Mesendoderm (in vitro differentiated cells): ENCODE measurements around the gene ZZZ3.
A peak's percentile ranks its signal among the peaks of the same experiment; 100 is the strongest.
"Not testable (repeated sequence)": the region's sequence is repeated elsewhere in the genome, so short reads cannot be mapped to it uniquely, and the experiment has no call there.

Experiments used
- DNase-seq: peaks from one replicate; pipeline ENCODE4 v3.0.0; 2013
- H2AK5ac ChIP-seq: 2 replicates; pipeline ENCODE4 v1.6.1; 2013; ENCODE audit warnings: low read length, inconsistent platforms
- H2BK120ac ChIP-seq: 2 replicates; pipeline ENCODE4 v1.6.1; 2013; ENCODE audit warnings: low read depth, mild to moderate bottlenecking, low read length, moderate library complexity, mixed read lengths
- H2BK15ac ChIP-seq: replicated peaks from 2 replicates; pipeline ENCODE4 v1.6.1; 2013; ENCODE audit warnings: low read depth, mild to moderate bottlenecking, moderate library complexity
- H2BK5ac ChIP-seq: 2 replicates; pipeline ENCODE4 v1.6.1; 2013; ENCODE audit warnings: low read length, inconsistent platforms
- H3K18ac ChIP-seq: 2 replicates; pipeline ENCODE4 v1.6.1; 2013; ENCODE audit warnings: mild to moderate bottlenecking, low read length, mixed read lengths
- H3K23ac ChIP-seq: one replicate; pipeline ENCODE4 v1.6.1; 2013; ENCODE audit warnings: low read length
- H3K27ac ChIP-seq: 2 replicates; pipeline ENCODE4 v1.5.1; 2013; ENCODE audit warnings: low read depth, mild to moderate bottlenecking, inconsistent platforms, low read length, moderate library complexity
- H3K27me3 ChIP-seq: 2 replicates; pipeline ENCODE4 v1.6.1; 2013; ENCODE audit warnings: low read length, control low read depth, mild to moderate bottlenecking, inconsistent platforms; ENCODE audit not compliant: insufficient read depth, poor library complexity
- H3K36me3 ChIP-seq: 2 replicates; pipeline ENCODE4 v1.6.1; 2013; ENCODE audit warnings: low read length, inconsistent platforms; ENCODE audit not compliant: control insufficient read depth, insufficient read depth
- H3K4ac ChIP-seq: one replicate; pipeline ENCODE4 v1.6.1; 2013; ENCODE audit warnings: low read depth, mild to moderate bottlenecking, low read length, moderate library complexity
- H3K4me1 ChIP-seq: 2 replicates; pipeline ENCODE4 v1.6.1; 2013; ENCODE audit warnings: low read depth, low read length, inconsistent platforms; ENCODE audit not compliant: control insufficient read depth
- H3K4me2 ChIP-seq: 2 replicates; pipeline ENCODE4 v1.6.1; 2013; ENCODE audit warnings: low read length
- H3K4me3 ChIP-seq: 2 replicates; pipeline ENCODE4 v1.5.1; 2013; ENCODE audit warnings: mild to moderate bottlenecking, low read length
- H3K56ac ChIP-seq: one replicate; pipeline ENCODE4 v1.6.1; 2013; ENCODE audit warnings: low read length
- H3K79me1 ChIP-seq: 2 replicates; pipeline ENCODE4 v1.6.1; 2013; ENCODE audit warnings: low read length, inconsistent platforms
- H3K79me2 ChIP-seq: 2 replicates; pipeline ENCODE4 v1.6.1; 2013; ENCODE audit warnings: mild to moderate bottlenecking, low read length; ENCODE audit not compliant: control insufficient read depth, insufficient read depth
- H3K9ac ChIP-seq: 2 replicates; pipeline ENCODE4 v1.6.1; 2013; ENCODE audit warnings: low read length, inconsistent platforms
- H4K5ac ChIP-seq: one replicate; pipeline ENCODE4 v1.6.1; 2013; ENCODE audit warnings: low read length
- H4K8ac ChIP-seq: one replicate; pipeline ENCODE4 v1.6.1; 2013; ENCODE audit warnings: low read depth, mild to moderate bottlenecking, control low read depth, low read length, moderate library complexity
- WGBS: extraction: QIAGEN DNeasy Blood & Tissue Kit; methylation state at CpG from one replicate; pipeline ENCODE4 v1.1.7; 2013; ENCODE audit warnings: low lambda C conversion rate, missing lambda C conversion rate; ENCODE audit not compliant: insufficient coverage; ENCODE audit errors: extremely low coverage; 5-methylcytosine and 5-hydroxymethylcytosine counted together

ZZZ3 gene

GRCh38 chr1:77686796-77687518 lies 4.5 kb upstream of the ZZZ3 start:
- Histone ChIP-seq H3K27me3 (no peaks in the 10 kb centered on the region), H4K8ac (peak overlapping the region; percentile 96), H3K56ac (peak overlapping the region; percentile 29), H3K4me1 (no peaks in the 10 kb centered on the region), H3K4me3 (no peak overlapping the region), H2BK15ac (no peak overlapping the region), H3K79me2 (peaks cover 4% of the 10 kb centered on the region), H3K27ac (no peak overlapping the region), H3K4ac (peak overlapping the region; percentile 7), H3K36me3 (no peaks in the 10 kb centered on the region), H2AK5ac (no peak overlapping the region), H3K9ac (peak overlapping the region; percentile 12), H3K79me1 (peaks cover 1% of the 10 kb centered on the region), H2BK5ac (no peak overlapping the region), H3K23ac (no peak overlapping the region), H3K4me2 (no peak overlapping the region), H3K18ac (peak overlapping the region; percentile 22), H2BK120ac (no peak overlapping the region), H4K5ac (no peak overlapping the region)
- DNase-seq, result peak; percentile 53
- WGBS, result no CpG with 5 or more reads among the region's 33 CpGs

- DNase-seq, result peak; percentile 96
- peak overlapping the region; percentile 91 for H3K4ac ChIP-seq
- H3K79me1 ChIP-seq, result peaks cover 5% of the 10 kb centered on the region
- no peak overlapping the region for H4K5ac ChIP-seq
- H3K56ac ChIP-seq, result peak overlapping the region; percentile 100
- peak overlapping the region; percentile 100 for H4K8ac ChIP-seq
- H3K9ac ChIP-seq, result peak overlapping the region; percentile 83
- H2BK15ac ChIP-seq, result no peak overlapping the region
- no peaks in the 10 kb centered on the region for H3K4me1 ChIP-seq
- H3K79me2 ChIP-seq, result peaks cover 28% of the 10 kb centered on the region
- no peak overlapping the region for H3K23ac ChIP-seq
- H3K36me3 ChIP-seq, result no peaks in the 10 kb centered on the region
- peak overlapping the region; percentile 74 for H3K4me3 ChIP-seq
- no peaks in the 10 kb centered on the region for H3K27me3 ChIP-seq
- H3K18ac ChIP-seq, result peak overlapping the region; percentile 83
- H2AK5ac ChIP-seq, result no peak overlapping the region
- H3K27ac ChIP-seq, result peak overlapping the region; percentile 100
- no CpG with 5 or more reads among the region's 72 CpGs for WGBS
- H3K4me2 ChIP-seq, result peak overlapping the region; percentile 5
- peak overlapping the region; percentile 94 for H2BK5ac ChIP-seq
- H2BK120ac ChIP-seq, result peak overlapping the region; percentile 11
Observed at GRCh38 chr1:77683160-77684148, 996 bp upstream of the ZZZ3 start.

DNA sequence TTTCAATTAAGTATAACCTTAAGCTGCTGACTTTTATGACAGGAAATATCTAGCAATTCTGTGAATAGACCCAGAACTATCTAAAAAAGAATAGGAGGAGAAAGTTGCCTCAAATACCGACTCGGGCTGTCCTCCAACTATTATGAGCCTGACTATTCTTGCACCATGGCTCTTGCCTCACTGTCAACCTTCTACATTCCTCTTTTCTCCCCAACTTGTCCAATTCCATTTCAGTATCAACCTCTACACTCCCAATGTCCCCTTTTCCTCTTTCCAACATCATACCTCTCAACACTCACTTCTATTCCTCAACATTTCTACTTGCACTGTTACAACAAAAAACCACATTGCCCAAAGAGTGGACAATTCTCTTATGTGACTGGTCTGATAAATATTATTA lies 2.3 kb downstream of the ZZZ3 start:
- Histone ChIP-seq H2AK5ac (no peak overlapping the region), H3K56ac (no peak overlapping the region), H3K4me3 (no peak overlapping the region), H4K5ac (no peak overlapping the region), H3K4me1 (no peaks in the 10 kb centered on the region), H3K36me3 (no peaks in the 10 kb centered on the region), H4K8ac (no peak overlapping the region), H3K4ac (no peak overlapping the region), H3K27ac (no peak overlapping the region), H3K79me1 (peaks cover 7% of the 10 kb centered on the region), H2BK5ac (no peak overlapping the region), H3K23ac (peak overlapping the region; percentile 29), H3K4me2 (no peak overlapping the region), H3K27me3 (no peaks in the 10 kb centered on the region), H2BK15ac (no peak overlapping the region), H2BK120ac (no peak overlapping the region), H3K9ac (peak overlapping the region; percentile 9), H3K79me2 (peaks cover 40% of the 10 kb centered on the region), H3K18ac (no peak overlapping the region)
- WGBS, result no CpG with 5 or more reads among the region's 2 CpGs
- no peak for DNase-seq

GRCh38 chr1:77678660-77679610 lies 3.5 kb downstream of the ZZZ3 start:
- Histone ChIP-seq H3K36me3 (no peaks in the 10 kb centered on the region), H3K79me2 (peaks cover 50% of the 10 kb centered on the region), H4K5ac (no peak overlapping the region), H3K9ac (no peak overlapping the region), H2AK5ac (no peak overlapping the region), H3K27ac (no peak overlapping the region), H3K56ac (no peak overlapping the region), H2BK120ac (no peak overlapping the region), H2BK15ac (no peak overlapping the region), H3K4me2 (no peak overlapping the region), H3K18ac (no peak overlapping the region), H3K79me1 (peaks cover 9% of the 10 kb centered on the region), H3K4me3 (no peak overlapping the region), H4K8ac (no peak overlapping the region), H3K23ac (no peak overlapping the region), H3K27me3 (no peaks in the 10 kb centered on the region), H2BK5ac (no peak overlapping the region), H3K4ac (no peak overlapping the region), H3K4me1 (no peaks in the 10 kb centered on the region)
- DNase-seq, result no peak
- WGBS, result no CpG with 5 or more reads among the region's 5 CpGs

DNA sequence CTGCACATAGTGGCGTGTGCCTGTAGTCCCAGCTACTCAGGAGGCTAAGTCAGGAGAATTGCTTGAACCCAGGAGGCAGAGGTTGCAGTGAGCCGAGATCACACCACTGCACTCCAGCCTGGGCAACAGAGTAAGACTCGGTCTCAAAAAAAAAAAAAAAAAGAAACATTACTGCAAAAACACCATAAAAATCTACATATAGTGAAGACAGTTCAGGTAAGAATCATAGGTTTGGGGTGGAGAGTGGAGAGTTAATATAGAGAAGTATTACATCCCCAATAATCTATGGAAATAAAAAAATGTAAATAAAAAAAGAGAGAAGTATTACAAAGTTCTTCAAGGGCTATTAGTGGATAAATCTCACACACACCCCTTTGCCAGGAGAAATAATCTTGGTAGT lies 7.7 kb downstream of the ZZZ3 start:
- not testable (repeated sequence) for H3K4ac ChIP-seq, H2AK5ac ChIP-seq, H2BK120ac ChIP-seq, H3K36me3 ChIP-seq, H3K23ac ChIP-seq, H2BK15ac ChIP-seq, H4K8ac ChIP-seq, H3K79me1 ChIP-seq, H3K4me1 ChIP-seq, H4K5ac ChIP-seq, H2BK5ac ChIP-seq, H3K27me3 ChIP-seq, H3K4me3 ChIP-seq, H3K9ac ChIP-seq, DNase-seq, H3K4me2 ChIP-seq, H3K56ac ChIP-seq, H3K27ac ChIP-seq, H3K18ac ChIP-seq
- WGBS, result no CpG with 5 or more reads among the region's 3 CpGs
- H3K79me2 ChIP-seq, result peaks cover 57% of the 10 kb centered on the region
